ENCODE data around the gene ABR.

- TF ChIP-seq POLR2A (IDR thresholded peaks at IDR 0.05) (no peak), CTCF (IDR thresholded peaks at IDR 0.05) (no peak), POLR2AphosphoS5 (IDR thresholded peaks at IDR 0.05) (no peak)
These were observed 59.9 kb downstream of the ABR start for GRCh38 chr17:1119924-1120323.

Measured in prostate gland (tissue), 2 donors.